HG02763 (cell line): ENCODE data around the gene LZTS3.
"Not testable (repeated sequence)": the region's sequence is repeated elsewhere in the genome, so short reads cannot be mapped to it uniquely, and the experiment has no call there.

Experiments
- ATAC-seq: cut with Tn5 transposase; IDR thresholded peaks from one replicate; pipeline ENCODE4 v1.9.1; 2021; ENCODE audit warnings: mild to moderate bottlenecking, moderate library complexity; ENCODE audit not compliant: unreplicated experiment

LZTS3 gene

GRCh38 chr20:3192226-3193015 is 19.1 kb upstream of the LZTS3 start:
- ATAC-seq: no peak

- ATAC-seq: no peak
Measured at GRCh38 chr20:3190681-3191111, 17.3 kb upstream of the LZTS3 start.

GRCh38 chr20:3189561-3190131 is 16.3 kb upstream of the LZTS3 start:
- no peak for ATAC-seq

GRCh38 chr20:3188823-3189413 is 15.6 kb upstream of the LZTS3 start:
- ATAC-seq: no peak

GRCh38 chr20:3187861-3188260 is 14.5 kb upstream of the LZTS3 start:
- ATAC-seq: not testable (repeated sequence)

GRCh38 chr20:3183896-3184612 is 10.7 kb upstream of the LZTS3 start:
- ATAC-seq: no peak

- ATAC-seq: not testable (repeated sequence)
Measured at GRCh38 chr20:3182429-3182828, 9.1 kb upstream of the LZTS3 start.

GRCh38 chr20:3181270-3181669 is 7.9 kb upstream of the LZTS3 start:
- no peak for ATAC-seq

GRCh38 chr20:3180319-3180718 is 7.0 kb upstream of the LZTS3 start:
- ATAC-seq: no peak

GRCh38 chr20:3177746-3178485 is 4.6 kb upstream of the LZTS3 start:
- ATAC-seq: no peak

- no peak for ATAC-seq
Measured at GRCh38 chr20:3175270-3175669, 1.9 kb upstream of the LZTS3 start.

GRCh38 chr20:3174442-3175261 is 1.3 kb upstream of the LZTS3 start:
- no peak for ATAC-seq

- no peak for ATAC-seq
Measured at GRCh38 chr20:3173610-3174441, 477 bp upstream of the LZTS3 start.

GRCh38 chr20:3172126-3172932 is 1.0 kb downstream of the LZTS3 start:
- ATAC-seq: no peak

- ATAC-seq: no peak
Measured at GRCh38 chr20:3171391-3172125, 1.8 kb downstream of the LZTS3 start.

GRCh38 chr20:3168829-3169590 is 4.3 kb downstream of the LZTS3 start:
- ATAC-seq: no peak
